Glomerular visceral epithelial cell (primary cell): Measurements from ENCODE around the gene DUSP15.

Source experiments
- DNase-seq: peaks from one replicate; pipeline ENCODE4 v3.0.0-alpha.2; 2016; ENCODE audit errors: extremely low spot score

The DUSP15 gene

GRCh38 chr20:31894980-31895675 is 24.8 kb upstream of the DUSP15 start:
- peak; percentile 50 for DNase-seq

- DNase-seq = no peak
Measured at GRCh38 chr20:31890646-31891045, 20.3 kb upstream of the DUSP15 start.

- no peak for DNase-seq
Measured at GRCh38 chr20:31883829-31884228, 13.5 kb upstream of the DUSP15 start.

GRCh38 chr20:31881945-31882344 is 11.6 kb upstream of the DUSP15 start:
- no peak for DNase-seq

- DNase-seq = peak; percentile 95
Measured at GRCh38 chr20:31879143-31879987, 9.0 kb upstream of the DUSP15 start.

GRCh38 chr20:31877684-31878083 is 7.4 kb upstream of the DUSP15 start:
- DNase-seq = no peak

GRCh38 chr20:31875671-31876070 is 5.3 kb upstream of the DUSP15 start:
- no peak for DNase-seq

GRCh38 chr20:31872406-31872805 is 2.1 kb upstream of the DUSP15 start:
- DNase-seq = no peak

GRCh38 chr20:31871618-31871954 is 1.3 kb upstream of the DUSP15 start:
- DNase-seq = no peak

- DNase-seq = no peak
Measured at GRCh38 chr20:31870726-31871617, 645 bp upstream of the DUSP15 start.

- no peak for DNase-seq
Measured at GRCh38 chr20:31869673-31869941, 720 bp downstream of the DUSP15 start.

- no peak for DNase-seq
Measured at GRCh38 chr20:31868853-31869672, 1.3 kb downstream of the DUSP15 start.

- no peak for DNase-seq
Measured at GRCh38 chr20:31866221-31866620, 4.1 kb downstream of the DUSP15 start.

- DNase-seq = no peak
Measured at GRCh38 chr20:31864521-31865400, 5.6 kb downstream of the DUSP15 start.

GRCh38 chr20:31863296-31864085 is 6.8 kb downstream of the DUSP15 start:
- no peak for DNase-seq

GRCh38 chr20:31862506-31862905 is 7.8 kb downstream of the DUSP15 start:
- no peak for DNase-seq

- no peak for DNase-seq
Measured at GRCh38 chr20:31862157-31862470, 8.2 kb downstream of the DUSP15 start.

- DNase-seq = peak; percentile 69
Measured at GRCh38 chr20:31861385-31862156, 8.8 kb downstream of the DUSP15 start.

- no peak for DNase-seq
Measured at GRCh38 chr20:31861135-31861384, 9.3 kb downstream of the DUSP15 start.
